Measurements from ENCODE around the gene SH3BGRL2.

DNA sequence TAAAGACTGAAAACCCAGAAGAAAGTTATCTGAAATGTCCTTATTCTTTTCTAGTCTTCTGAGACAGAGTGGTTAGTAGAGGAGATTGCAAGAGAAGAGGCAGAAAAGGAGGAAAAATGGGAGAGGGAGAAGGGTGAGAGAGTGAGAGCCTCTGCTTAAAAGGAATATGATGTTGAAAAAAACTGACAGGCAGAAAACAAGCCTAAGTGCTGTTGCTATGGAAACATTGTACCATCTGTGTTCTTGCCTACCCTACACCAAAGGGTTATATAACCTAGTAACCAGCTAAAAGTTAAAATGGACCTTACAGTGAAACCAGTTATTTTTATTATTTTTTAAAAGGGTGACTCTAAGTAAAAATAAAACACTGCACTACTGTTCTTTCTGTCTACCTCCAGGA is 28.3 kb upstream of the SH3BGRL2 start:
- TF ChIP-seq, protein P1, sequence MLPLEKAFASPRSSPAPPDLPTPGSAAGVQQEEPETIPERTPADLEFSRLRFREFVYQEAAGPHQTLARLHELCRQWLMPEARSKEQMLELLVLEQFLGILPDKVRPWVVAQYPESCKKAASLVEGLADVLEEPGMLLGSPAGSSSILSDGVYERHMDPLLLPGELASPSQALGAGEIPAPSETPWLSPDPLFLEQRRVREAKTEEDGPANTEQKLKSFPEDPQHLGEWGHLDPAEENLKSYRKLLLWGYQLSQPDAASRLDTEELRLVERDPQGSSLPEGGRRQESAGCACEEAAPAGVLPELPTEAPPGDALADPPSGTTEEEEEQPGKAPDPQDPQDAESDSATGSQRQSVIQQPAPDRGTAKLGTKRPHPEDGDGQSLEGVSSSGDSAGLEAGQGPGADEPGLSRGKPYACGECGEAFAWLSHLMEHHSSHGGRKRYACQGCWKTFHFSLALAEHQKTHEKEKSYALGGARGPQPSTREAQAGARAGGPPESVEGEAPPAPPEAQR (tag by site-specific recombination; IDR thresholded peaks at IDR 0.05): no peak
- TF ChIP-seq ZNF677 (tag by site-specific recombination; IDR thresholded peaks at IDR 0.05) (no peak), ZFHX2 (tag by site-specific recombination; conservative IDR thresholded peaks at IDR 0.05) (no peak), ZNF394 (tag by site-specific recombination; IDR thresholded peaks at IDR 0.05; ENCODE audit: borderline replicate concordance) (no peak)
- TF ChIP-seq, protein P2, sequence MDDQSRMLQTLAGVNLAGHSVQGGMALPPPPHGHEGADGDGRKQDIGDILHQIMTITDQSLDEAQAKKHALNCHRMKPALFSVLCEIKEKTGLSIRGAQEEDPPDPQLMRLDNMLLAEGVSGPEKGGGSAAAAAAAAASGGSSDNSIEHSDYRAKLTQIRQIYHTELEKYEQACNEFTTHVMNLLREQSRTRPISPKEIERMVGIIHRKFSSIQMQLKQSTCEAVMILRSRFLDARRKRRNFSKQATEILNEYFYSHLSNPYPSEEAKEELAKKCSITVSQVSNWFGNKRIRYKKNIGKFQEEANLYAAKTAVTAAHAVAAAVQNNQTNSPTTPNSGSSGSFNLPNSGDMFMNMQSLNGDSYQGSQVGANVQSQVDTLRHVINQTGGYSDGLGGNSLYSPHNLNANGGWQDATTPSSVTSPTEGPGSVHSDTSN (CRISPR knock-in tag; IDR thresholded peaks at IDR 0.05): no peak
- TF ChIP-seq, protein P3, sequence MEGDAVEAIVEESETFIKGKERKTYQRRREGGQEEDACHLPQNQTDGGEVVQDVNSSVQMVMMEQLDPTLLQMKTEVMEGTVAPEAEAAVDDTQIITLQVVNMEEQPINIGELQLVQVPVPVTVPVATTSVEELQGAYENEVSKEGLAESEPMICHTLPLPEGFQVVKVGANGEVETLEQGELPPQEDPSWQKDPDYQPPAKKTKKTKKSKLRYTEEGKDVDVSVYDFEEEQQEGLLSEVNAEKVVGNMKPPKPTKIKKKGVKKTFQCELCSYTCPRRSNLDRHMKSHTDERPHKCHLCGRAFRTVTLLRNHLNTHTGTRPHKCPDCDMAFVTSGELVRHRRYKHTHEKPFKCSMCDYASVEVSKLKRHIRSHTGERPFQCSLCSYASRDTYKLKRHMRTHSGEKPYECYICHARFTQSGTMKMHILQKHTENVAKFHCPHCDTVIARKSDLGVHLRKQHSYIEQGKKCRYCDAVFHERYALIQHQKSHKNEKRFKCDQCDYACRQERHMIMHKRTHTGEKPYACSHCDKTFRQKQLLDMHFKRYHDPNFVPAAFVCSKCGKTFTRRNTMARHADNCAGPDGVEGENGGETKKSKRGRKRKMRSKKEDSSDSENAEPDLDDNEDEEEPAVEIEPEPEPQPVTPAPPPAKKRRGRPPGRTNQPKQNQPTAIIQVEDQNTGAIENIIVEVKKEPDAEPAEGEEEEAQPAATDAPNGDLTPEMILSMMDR (tag by site-specific recombination; IDR thresholded peaks at IDR 0.05): no peak
